GM19239 (cell line): ENCODE measurements around the gene TAOK3.

Experiments
- DNase-seq: peaks from one replicate; pipeline ENCODE4 v3.0.0; 2011; ENCODE audit warnings: low spot score; ENCODE audit not compliant: insufficient read length
- FAIRE-seq: peaks from 2 replicates; lab custom pipeline; 2011; peaks lifted over from hg19 to GRCh38; lab: Jason Lieb, UNC

The TAOK3 gene

GRCh38 chr12:118109088-118109487, 263.6 kb downstream of the TAOK3 start:
- FAIRE-seq (no peak), DNase-seq (no peak)

DNA sequence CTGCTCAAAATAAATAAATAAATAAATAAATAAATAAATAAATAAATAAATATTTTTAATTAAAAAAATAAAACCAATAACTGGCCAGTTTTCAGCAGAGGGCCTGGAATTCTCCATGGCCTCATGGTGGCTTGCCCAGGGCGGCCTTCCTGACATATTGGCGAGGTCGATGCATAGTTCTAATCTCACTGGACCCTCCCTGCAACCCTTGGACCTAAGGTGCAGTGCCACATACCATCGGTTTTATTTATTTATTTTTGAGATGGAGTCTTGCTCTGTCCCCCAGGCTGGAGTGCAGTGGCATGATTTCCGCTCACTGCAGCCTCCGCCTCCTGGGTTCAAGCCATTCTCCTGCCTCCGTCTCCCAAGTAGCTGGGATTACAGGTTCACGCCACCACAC, 265.0 kb downstream of the TAOK3 start:
- no peak for DNase-seq
- FAIRE-seq = no peak

- no peak for FAIRE-seq
Observed at GRCh38 chr12:118107011-118107410, 265.7 kb downstream of the TAOK3 start.

GRCh38 chr12:118103601-118104382, 268.9 kb downstream of the TAOK3 start, which contains the start of gene VSIG10:
TSS of gene VSIG10 (minus strand) at chr12:118104011. CDS start at chr12:118103671, 340 bp downstream.
- no peak for FAIRE-seq
- no peak for DNase-seq

More at GRCh38 chr12:118107011-118107410, 265.7 kb downstream of the TAOK3 start:
- DNase-seq = no peak

GRCh38 chr12:118103201-118103600, 269.5 kb downstream of the TAOK3 start:
- FAIRE-seq (no peak), DNase-seq (no peak)

DNA sequence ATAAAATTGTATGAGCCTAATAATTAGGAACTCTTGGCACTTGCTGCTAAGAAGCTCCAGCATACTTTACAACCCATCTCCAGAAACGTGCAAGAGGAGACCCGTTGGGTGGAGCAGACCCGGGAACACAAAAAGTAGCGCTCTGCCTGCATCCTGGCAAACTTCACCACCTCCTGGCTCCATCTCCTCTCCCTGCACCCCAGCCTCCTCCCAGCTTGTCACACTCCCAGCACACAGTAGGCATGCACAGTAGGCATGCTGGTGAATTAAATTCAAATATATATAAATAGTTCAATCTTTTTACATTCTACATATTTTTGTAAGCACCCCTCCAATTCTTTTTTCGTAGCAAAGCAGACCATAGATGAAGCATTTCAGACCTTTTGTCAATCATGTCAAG, 270.1 kb downstream of the TAOK3 start:
- FAIRE-seq = no peak
- DNase-seq = no peak

DNA sequence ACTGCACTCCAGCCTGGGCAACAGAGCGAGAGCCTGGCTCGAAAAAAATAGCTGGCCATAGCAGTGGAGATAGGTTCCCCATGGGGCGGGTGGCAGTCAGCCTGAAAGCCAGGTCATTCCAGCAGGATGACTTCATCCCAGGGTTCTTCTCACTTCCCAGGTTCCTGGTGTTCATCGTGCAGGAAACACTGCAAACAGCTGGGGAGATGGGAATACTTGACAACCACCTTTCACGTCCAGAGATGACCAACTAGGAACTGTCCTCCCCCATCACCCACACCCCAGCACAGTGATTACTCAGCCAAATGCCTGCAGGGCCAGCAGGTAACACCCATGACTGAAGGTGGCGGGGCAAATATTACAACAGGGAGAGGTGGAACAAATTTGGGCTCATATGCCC, 270.6 kb downstream of the TAOK3 start:
- FAIRE-seq = no peak
- no peak for DNase-seq

DNA sequence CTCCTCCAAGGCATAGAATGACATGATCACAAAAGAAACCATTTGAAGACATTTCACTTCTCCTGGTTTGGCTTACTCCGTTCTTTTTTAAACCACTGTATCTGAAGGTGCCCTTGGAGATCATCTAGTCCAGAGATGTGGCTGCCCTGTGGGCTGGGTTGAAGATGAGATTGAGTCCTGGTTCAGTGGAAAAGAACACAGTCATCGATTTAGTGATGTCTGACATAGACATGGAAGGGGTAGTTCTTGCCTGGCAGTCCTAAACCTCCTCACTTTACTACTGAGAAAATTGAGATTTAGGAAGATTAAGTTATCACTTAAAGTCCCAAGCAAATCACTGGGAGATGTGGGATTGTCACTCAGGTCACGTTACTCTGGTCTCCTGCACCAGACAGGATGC, 271.7 kb downstream of the TAOK3 start:
- FAIRE-seq (no peak), DNase-seq (no peak)
